HepG2 (cell line): ENCODE results near the gene STC2. TPM values are rescaled to one million over a fixed set of nuclear protein-coding genes. Genes with fewer than 3 reads are reported as not detected.

Experiments
- ATAC-seq: fragments of 200-7000 bp; cut with Tn5 transposase; 3 replicates; pipeline ENCODE4 v1.9.1; 2020; ENCODE audit warnings: mild to moderate bottlenecking, moderate library complexity
- BruUV-seq: library from RNA; stranded (reverse); fragments of 400-500 nt; replicated peaks from 2 replicates; lab custom pipeline; 2021; lab: Mats Ljungman, UMichigan
- CTCF ChIA-PET: fragments of 300-600 bp; formaldehyde crosslinking; extraction: SDS; loops from one replicate; lab custom pipeline; 2021; ENCODE audit warnings: low total read pairs, inconsistent platforms, low intra/inter-chr PET ratio; lab: Yijun Ruan, JAX
- POLR2A ChIA-PET: fragments of 350-600 bp; sonication (Branson Sonifier 250); formaldehyde crosslinking; loops from one replicate; lab custom pipeline; 2020; ENCODE audit warnings: antibody characterized with exemption, inconsistent platforms; lab: Yijun Ruan, JAX
- DNase-seq: peaks from one replicate; pipeline ENCODE4 v3.0.0-alpha.2; 2015; ENCODE audit warnings: low spot score
- FAIRE-seq: peaks from 3 replicates; lab custom pipeline; 2011; peaks lifted over from hg19 to GRCh38; lab: Jason Lieb, UNC
- H2AFZ ChIP-seq: one replicate; pipeline ENCODE4 v1.6.1; 2011; ENCODE audit warnings: low read length, inconsistent platforms
- H3K27ac ChIP-seq: fragments of 300-600 bp; 3 replicates; pipeline ENCODE4 v1.8.0; 2011; ENCODE audit warnings: mixed run types, mild to moderate bottlenecking, mixed read lengths, low read length, inconsistent platforms; ENCODE audit not compliant: insufficient read depth; ENCODE audit errors: extremely low read length
- H3K27me3 ChIP-seq, 2 experiments: fragments of 200-600 bp in 1 of 2; 2 replicates in 1 of 2; 3 replicates in 1 of 2; pipeline versions ENCODE4 v1.6.0 to v1.8.0; 2011; ENCODE audit warnings: low read length in 2 of 2, mild to moderate bottlenecking in 2 of 2, moderate library complexity in 2 of 2, inconsistent platforms in 1 of 2; ENCODE audit not compliant: insufficient read depth in 2 of 2, control insufficient read depth in 1 of 2
- H3K36me3 ChIP-seq, 2 experiments: fragments of 200-600 bp in 1 of 2; replicated peaks in 1 of 2; 2 replicates in 1 of 2; 3 replicates in 1 of 2; pipeline versions ENCODE4 v1.5.1 to v1.8.0; 2011; ENCODE audit warnings: low read length in 2 of 2, inconsistent platforms in 1 of 2; ENCODE audit not compliant: insufficient read depth in 2 of 2, control insufficient read depth in 1 of 2
- H3K4me1 ChIP-seq: 2 replicates; pipeline ENCODE4 v1.5.1; 2012; ENCODE audit warnings: low read length, inconsistent platforms; ENCODE audit not compliant: insufficient read depth
- H3K4me2 ChIP-seq: 2 replicates; pipeline ENCODE4 v1.6.0; 2011; ENCODE audit warnings: low read depth, low read length, inconsistent platforms
- H3K4me3 ChIP-seq, 3 experiments: fragments of 200-600 bp in 1 of 3; sonication (generic), shearing (Covaris generic) in 1 of 3; replicated peaks in 1 of 3; 2 replicates each; pipeline ENCODE4 v1.5.1; 2011 to 2016; ENCODE audit warnings: low read length in 3 of 3, inconsistent platforms in 2 of 3, low read depth in 2 of 3, mild to moderate bottlenecking in 2 of 3, control low read depth in 1 of 3, mixed read lengths in 1 of 3; ENCODE audit not compliant: insufficient read depth in 1 of 3
- H3K79me2 ChIP-seq: one replicate; pipeline ENCODE4 v1.6.1; 2011; ENCODE audit warnings: low read length, inconsistent platforms; ENCODE audit not compliant: insufficient read depth
- H3K9ac ChIP-seq: 2 replicates; pipeline ENCODE4 v1.6.0; 2011; ENCODE audit warnings: mild to moderate bottlenecking, low read depth, low read length, inconsistent platforms; ENCODE audit not compliant: insufficient read depth
- H3K9me3 ChIP-seq: 2 replicates; pipeline ENCODE4 v1.5.1; 2012; ENCODE audit warnings: mild to moderate bottlenecking, low read length
- H4K20me1 ChIP-seq: 2 replicates; pipeline ENCODE4 v1.6.0; 2011; ENCODE audit warnings: inconsistent platforms, mild to moderate bottlenecking, low read length, moderate library complexity; ENCODE audit not compliant: insufficient read depth
- CENPBD1 ChIP-seq: sonication (generic); formaldehyde crosslinking; IDR thresholded peaks from 2 replicates; pipeline ENCODE4 v1.8.0; 2022; ENCODE audit warnings: missing genetic modification reagents, low read depth, mild to moderate bottlenecking, borderline replicate concordance
- NFE2L2 ChIP-seq: fragments of 150-350 bp; IDR thresholded peaks from 2 replicates; pipeline ENCODE4 v1.6.1; 2014; ENCODE audit warnings: low read length
- PHF20 ChIP-seq: sonication (generic); formaldehyde crosslinking; IDR thresholded peaks from 2 replicates; pipeline ENCODE4 v1.5.0; 2020; ENCODE audit warnings: mild to moderate bottlenecking, missing genetic modification reagents
- SAFB2 ChIP-seq: sonication (generic); formaldehyde crosslinking; IDR thresholded peaks from 2 replicates; pipeline ENCODE4 v1.5.1; 2020; ENCODE audit warnings: missing genetic modification reagents, low read depth, mild to moderate bottlenecking, borderline replicate concordance
- SCMH1 ChIP-seq: sonication (generic); formaldehyde crosslinking; IDR thresholded peaks from 2 replicates; pipeline ENCODE4 v1.9.0; 2021; ENCODE audit warnings: missing genetic modification reagents, mild to moderate bottlenecking, borderline replicate concordance
- UBTF ChIP-seq: sonication (generic); formaldehyde crosslinking; IDR thresholded peaks from 2 replicates; pipeline ENCODE4 v1.4.0; 2020; ENCODE audit warnings: mild to moderate bottlenecking, missing genetic modification reagents
- ZBTB7A ChIP-seq: sonication (generic); formaldehyde crosslinking; IDR thresholded peaks from 2 replicates; pipeline ENCODE4 v1.8.0; 2022; ENCODE audit warnings: mild to moderate bottlenecking, missing genetic modification reagents
- ZFP36L1 ChIP-seq: sonication (generic); formaldehyde crosslinking; IDR thresholded peaks from 2 replicates; pipeline ENCODE4 v1.8.0; 2022; ENCODE audit warnings: mild to moderate bottlenecking, missing genetic modification reagents, moderate library complexity
- ZKSCAN8 ChIP-seq: IDR thresholded peaks from 2 replicates; pipeline ENCODE4 v1.6.1; 2016; ENCODE audit warnings: borderline replicate concordance, missing genetic modification reagents, missing compliant biosample characterization
- ZMYM3 ChIP-seq: sonication (generic); formaldehyde crosslinking; IDR thresholded peaks from 2 replicates; pipeline ENCODE4 v1.5.1; 2020; ENCODE audit warnings: mild to moderate bottlenecking, missing genetic modification reagents
- ZNF275 ChIP-seq: sonication (generic); formaldehyde crosslinking; IDR thresholded peaks from 2 replicates; pipeline ENCODE4 v1.8.0; 2022; ENCODE audit warnings: missing genetic modification reagents, mild to moderate bottlenecking, inconsistent platforms, borderline replicate concordance
- ZNF367 ChIP-seq: sonication (generic); formaldehyde crosslinking; IDR thresholded peaks from 2 replicates; pipeline ENCODE4 v1.4.0; 2020; ENCODE audit warnings: missing genetic modification reagents, borderline replicate concordance
- ZNF503 ChIP-seq: sonication (generic); formaldehyde crosslinking; IDR thresholded peaks from 2 replicates; pipeline ENCODE4 v1.4.0; 2020; ENCODE audit warnings: missing genetic modification reagents
- ZNF510 ChIP-seq: sonication (generic); formaldehyde crosslinking; IDR thresholded peaks from 2 replicates; pipeline ENCODE4 v1.4.0; 2020; ENCODE audit warnings: low read depth, mild to moderate bottlenecking, missing genetic modification reagents
- ZNF605 ChIP-seq: sonication (generic); formaldehyde crosslinking; IDR thresholded peaks from 2 replicates; pipeline ENCODE4 v1.8.0; 2022; ENCODE audit warnings: mild to moderate bottlenecking, missing genetic modification reagents
- ZNF839 ChIP-seq: sonication (generic); formaldehyde crosslinking; IDR thresholded peaks from 2 replicates; pipeline ENCODE4 v1.4.0; 2020; ENCODE audit warnings: missing genetic modification reagents, mild to moderate bottlenecking, borderline replicate concordance
- WGBS: methylation state at CpG from one replicate; pipeline ENCODE4 v1.1.6; 2017; ENCODE audit warnings: low lambda C conversion rate; 5-methylcytosine and 5-hydroxymethylcytosine counted together
- in situ Hi-C: cut with HindIII; loops from 2 replicates; pipeline ENCODE4 v1.10.0; 2017; ENCODE audit warnings: low pct_unique_long_range_greater_than_20kb; ENCODE audit not compliant: extremely low pct_ligation_motif_present
- intact Hi-C: fragments of 100-400 bp; cut with micrococcal nuclease; formaldehyde crosslinking; loops from one replicate; pipeline ENCODE4 v1.10.0; 2022; ENCODE audit not compliant: unreplicated experiment
- polyA plus RNA-seq, 8 experiments: library from polyadenylated mRNA; depleted of rRNA in 3 of 8; stranded (reverse) in 7 of 8; unstranded in 1 of 8; fragments of >200 nt; fragmentation: Illumina TruSeq in 4 of 8; extraction: Trizol in 4 of 8; gene quantifications; 2 replicates each; pipeline versions ENCODE4 v1.2.1 to v1.2.3, GENCODE V29; 2011 to 2016; ENCODE audit warnings: low read depth in 4 of 8, missing spikeins in 1 of 8, mixed read lengths in 1 of 8; ENCODE audit not compliant: insufficient read depth in 1 of 8
- total RNA-seq, 5 experiments: library from RNA; depleted of rRNA; stranded (reverse); fragments of >200 nt; fragmentation: Illumina TruSeq; extraction: Trizol; gene quantifications; 2 replicates each; pipeline ENCODE4 v1.2.3, GENCODE V29; 2016; ENCODE audit warnings: low read depth in 1 of 5

Gene STC2
- total and polyA plus RNA-seq, 2 of the 13 experiments (the other 11 are each of a cell fraction or from before 2014, with no cell fraction given) = 27.1 to 69.2 TPM

GRCh38 chr5:173296737-173297676, 31.2 kb downstream of the STC2 start:
- H3K4me2 ChIP-seq = peak overlapping the region; percentile 81
- in situ Hi-C loops = loop anchor here (25.0 kb wide), 1 partner anchor 310 kb away; the partner anchor contains the start of gene ATP6V0E1
- no TSS peak for BruUV-seq
- no peaks in the 10 kb centered on the region for H3K9me3 ChIP-seq
- H3K79me2 ChIP-seq = no peaks in the 10 kb centered on the region
- FAIRE-seq (peak; percentile 82), DNase-seq (peak; percentile 85), ATAC-seq (peak; percentile 79)
- H2AFZ ChIP-seq = no peak overlapping the region
- H3K4me1 ChIP-seq = peaks cover 93% of the 10 kb centered on the region
- POLR2A ChIA-PET = interaction anchor here (1.0 to 11.1 kb wide), 6 partner anchors 13 to 438 kb away, joined by 3 to 513 read pairs (median 4); partner anchors contain the start of genes RPL26L1 and STC2
- WGBS = 12% methylated on average over 13 of the region's 25 CpGs
- CTCF ChIA-PET = interaction anchor here (2.6 kb wide), 1 partner anchor 35 kb away, joined by 9 read pairs; no protein-coding TSS in a partner anchor
- intact Hi-C loops = loop anchor here (1.0 kb wide), 1 partner anchor 7 kb away; no protein-coding TSS in a partner anchor
- H3K36me3 ChIP-seq = no peaks in the 10 kb centered on the region
- peak overlapping the region; percentile 56 for H3K27ac ChIP-seq
- peak overlapping the region; percentile 40 to 69 (median 60) for H3K4me3 ChIP-seq
- no peaks in the 10 kb centered on the region; a peak in 1 of 5 replicates for H3K27me3 ChIP-seq
- H4K20me1 ChIP-seq = no peaks in the 10 kb centered on the region
- peak overlapping the region; percentile 47 for H3K9ac ChIP-seq
- TF ChIP-seq ZBTB7A = peak; percentile 89
- no peak for TF ChIP-seq ZNF839 (CRISPR knock-in tag)
- no peak for TF ChIP-seq ZNF275
- TF ChIP-seq ZFP36L1 (CRISPR knock-in tag) = no peak
- no peak for TF ChIP-seq ZKSCAN8
- TF ChIP-seq SAFB2 (CRISPR knock-in tag) = no peak
- no peak for TF ChIP-seq ZNF510
- no peak; the same call in 1 of the 2 replicates for TF ChIP-seq PHF20 (CRISPR knock-in tag)
- TF ChIP-seq ZMYM3 (CRISPR knock-in tag) = peak; percentile 48; the same call in 1 of the 2 replicates
- no peak for TF ChIP-seq ZNF367 (CRISPR knock-in tag)
- TF ChIP-seq NFE2L2 = no peak
- no peak for TF ChIP-seq CENPBD1
- no peak for TF ChIP-seq SCMH1 (CRISPR knock-in tag)
- peak; percentile 49; the same call in 1 of the 2 replicates for TF ChIP-seq UBTF
- 0 out of 2 replicates have a peak, but pooled peaks have one; percentile 41 for TF ChIP-seq ZNF503
- 0 out of 2 replicates have a peak, but pooled peaks have one; percentile 47 for TF ChIP-seq ZNF605 (CRISPR knock-in tag)
